Activated T-helper 1 cell treated with anti-CD3 and anti-CD28 coated beads, Interleukin-12 subunit alpha, Interleukin-12 subunit beta, Interleukin-2, Interleukin-4 antibody, amounts not matched to agents 30 ng/mL and 10 ng/mL and 1 ng/mL, durations not matched to agents 14 hours and 24 hours and 36 hours (primary cell): Measurements from ENCODE around the gene CFH. TPM values are rescaled to one million over a fixed set of nuclear protein-coding genes. Genes with fewer than 3 reads are reported as not detected.
"Not testable (repeated sequence)": the region's sequence is repeated elsewhere in the genome, so short reads cannot be mapped to it uniquely, and the experiment has no call there.

Source experiments
- DNase-seq: peaks from one replicate; pipeline ENCODE4 v3.0.0; 2021; ENCODE audit warnings: low spot score
- H3K27ac Mint-ChIP-seq: one replicate; pipeline ENCODE4 v1.8.0; 2021; ENCODE audit warnings: mild to moderate bottlenecking, mixed read lengths
- H3K27me3 Mint-ChIP-seq: one replicate; pipeline ENCODE4 v1.8.0; 2022; ENCODE audit warnings: mild to moderate bottlenecking, moderate library complexity, mixed read lengths; ENCODE audit not compliant: insufficient read depth
- H3K36me3 Mint-ChIP-seq: one replicate; pipeline ENCODE4 v1.8.0; 2021; ENCODE audit warnings: low read depth, mixed read lengths
- H3K4me1 Mint-ChIP-seq: one replicate; pipeline ENCODE4 v1.8.0; 2021; ENCODE audit warnings: low read depth, mixed read lengths
- H3K4me3 Mint-ChIP-seq: one replicate; pipeline ENCODE4 v1.8.0; 2021; ENCODE audit warnings: mild to moderate bottlenecking, moderate library complexity, mixed read lengths
- H3K9me3 Mint-ChIP-seq: one replicate; pipeline ENCODE4 v1.8.0; 2021; ENCODE audit warnings: mixed read lengths
- intact Hi-C: fragments of 100-400 bp; cut with micrococcal nuclease; formaldehyde crosslinking; loops from one replicate; pipeline ENCODE4 v1.15.1; 2024
- total RNA-seq: library from RNA; stranded (reverse); gene quantifications from 2 replicates; pipeline ENCODE4 v1.2.3, GENCODE V29; 2022

The CFH gene
- 0.42 and 0.54 TPM in 2 replicates for total RNA-seq

DNA sequence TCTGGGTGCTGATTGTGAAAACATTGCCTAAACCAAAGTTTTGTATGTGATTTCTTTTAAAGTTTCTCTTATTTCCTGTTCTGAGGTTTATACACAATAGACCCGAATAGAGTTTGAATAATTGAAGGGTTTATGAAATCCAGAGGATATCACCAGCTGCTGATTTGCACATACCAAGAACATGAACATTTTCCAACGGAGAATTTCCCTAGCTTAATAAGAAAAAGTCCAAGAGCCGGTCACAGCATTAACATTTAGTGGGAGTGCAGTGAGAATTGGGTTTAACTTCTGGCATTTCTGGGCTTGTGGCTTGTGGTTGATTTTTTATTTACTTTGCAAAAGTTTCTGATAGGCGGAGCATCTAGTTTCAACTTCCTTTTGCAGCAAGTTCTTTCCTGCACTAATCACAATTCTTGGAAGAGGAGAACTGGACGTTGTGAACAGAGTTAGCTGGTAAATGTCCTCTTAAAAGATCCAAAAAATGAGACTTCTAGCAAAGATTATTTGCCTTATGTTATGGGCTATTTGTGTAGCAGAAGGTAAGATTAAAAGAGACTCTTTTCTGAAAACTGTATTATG, at the start of gene CFH:
TSS of gene CFH (plus strand) at position 407 of the 579 bp plus-strand sequence. CDS start at position 482, 75 bp downstream.
- Mint-ChIP-seq H3K4me1 (peaks cover 23% of the 10 kb centered on the region), H3K4me3 (peak within 1 kb of the TSS; percentile 59), H3K36me3 (no peaks in the 10 kb centered on the region), H3K27ac (no peak within 1 kb of the TSS), H3K9me3 (no peaks in the 10 kb centered on the region), H3K27me3 (no peaks in the 10 kb centered on the region)
- no peak for DNase-seq
- intact Hi-C loops = no loop called here

DNA sequence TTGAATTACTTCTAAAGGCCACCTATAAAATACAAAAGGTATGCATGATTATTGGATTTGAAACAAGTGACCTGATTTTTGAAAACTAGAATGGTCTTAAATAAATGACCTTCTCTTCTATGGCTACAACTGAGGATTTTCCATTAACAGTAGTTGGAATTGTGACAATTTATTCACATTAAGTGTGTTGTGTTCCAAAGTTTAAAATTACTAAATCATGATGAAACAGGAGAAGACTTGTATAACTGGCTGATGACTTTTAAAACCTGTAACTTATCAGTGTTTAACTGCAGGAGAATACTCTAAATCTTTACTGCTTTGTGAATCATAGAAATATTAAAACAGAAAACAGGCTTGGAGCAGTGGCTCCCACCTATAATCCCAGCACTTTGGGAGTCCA, 48.2 kb upstream of the CFH start:
- no peaks in the 10 kb centered on the region for H3K36me3 Mint-ChIP-seq
- peaks cover 6% of the 10 kb centered on the region for H3K4me1 Mint-ChIP-seq
- intact Hi-C loops = no loop called here
- peaks cover 21% of the 10 kb centered on the region for H3K27me3 Mint-ChIP-seq
- H3K27ac Mint-ChIP-seq = no peak overlapping the region
- no peak for DNase-seq
- no peak overlapping the region for H3K4me3 Mint-ChIP-seq
- H3K9me3 Mint-ChIP-seq = no peaks in the 10 kb centered on the region

DNA sequence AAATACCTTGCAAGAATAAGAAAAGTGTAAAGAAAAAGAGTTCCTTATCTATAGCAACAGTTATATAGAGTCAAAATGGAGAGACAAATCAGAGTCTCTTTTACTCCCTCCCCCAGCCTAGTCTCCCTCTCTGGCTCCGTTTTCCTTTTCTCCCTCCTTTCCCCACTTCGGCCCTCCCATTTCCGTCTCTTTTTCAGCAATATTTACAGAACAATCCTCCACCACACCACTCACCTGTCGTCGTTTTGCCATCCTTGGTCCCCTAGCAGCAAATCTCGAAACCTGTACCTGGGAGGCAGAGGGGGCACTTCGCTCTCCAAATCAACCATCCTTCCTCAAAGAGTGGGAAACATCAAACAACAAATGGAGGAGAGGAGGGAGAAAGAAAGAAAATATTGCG, 43.9 kb upstream of the CFH start:
- no peaks in the 10 kb centered on the region for H3K9me3 Mint-ChIP-seq
- no peak for DNase-seq
- no peak overlapping the region for H3K27ac Mint-ChIP-seq
- H3K4me1 Mint-ChIP-seq = peaks cover 6% of the 10 kb centered on the region
- peaks cover 46% of the 10 kb centered on the region for H3K27me3 Mint-ChIP-seq
- H3K4me3 Mint-ChIP-seq = no peak overlapping the region
- no peaks in the 10 kb centered on the region for H3K36me3 Mint-ChIP-seq
- intact Hi-C loops = no loop called here

DNA sequence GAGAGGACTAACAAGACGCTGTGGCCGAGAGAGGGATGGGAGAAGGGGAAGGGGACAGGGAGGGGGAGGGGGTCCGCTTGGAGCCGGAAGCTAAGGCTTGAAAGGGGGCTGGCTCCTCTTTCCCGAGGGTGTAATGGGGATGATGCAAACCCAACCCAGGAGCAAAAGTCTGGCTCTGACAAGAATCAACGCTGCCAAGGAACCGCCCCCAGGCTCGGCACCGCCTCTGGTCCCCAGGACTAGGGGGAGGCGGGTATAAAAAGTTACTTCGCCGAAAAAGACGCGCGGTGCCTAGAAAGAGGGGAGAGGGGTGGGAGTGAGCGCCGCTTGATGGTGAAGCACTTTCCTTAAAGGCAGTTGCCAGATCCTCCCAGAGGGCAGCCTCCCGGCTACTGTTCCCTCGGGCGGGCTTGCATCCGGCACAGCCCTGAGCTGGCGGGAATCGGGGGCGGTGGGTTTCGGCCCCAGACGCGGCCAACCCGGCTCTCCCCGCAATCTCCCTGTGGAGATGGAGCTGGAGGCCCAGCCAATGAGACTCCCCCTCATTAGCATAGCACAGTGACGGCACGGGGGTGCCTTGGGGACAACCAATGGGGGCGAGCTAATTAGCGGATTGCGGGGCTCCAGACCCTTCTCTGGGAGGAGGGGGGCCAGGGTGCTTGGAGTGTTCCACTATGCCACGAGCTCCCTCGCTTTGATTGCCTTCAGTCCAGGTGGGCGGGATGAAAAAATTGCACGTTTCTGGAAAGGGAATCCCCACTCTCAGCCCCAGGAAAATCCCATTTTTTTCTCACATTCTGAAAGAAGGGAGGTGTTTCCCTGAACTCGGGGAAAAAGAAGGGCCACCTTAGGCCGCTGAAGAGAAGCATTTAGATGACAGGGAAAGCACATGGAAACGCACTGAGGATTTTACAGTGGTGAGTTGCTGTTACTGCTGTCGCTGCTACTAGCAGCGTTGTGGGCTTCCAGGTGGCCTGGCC, 43.2 kb upstream of the CFH start, which contains the start of gene KCNT2:
TSS of gene KCNT2 (minus strand) at position 51 of the 980 bp plus-strand sequence. CDS start 131 bp downstream, outside the sequence.
- Mint-ChIP-seq H3K4me1 (peaks cover 6% of the 10 kb centered on the region), H3K36me3 (no peaks in the 10 kb centered on the region), H3K27me3 (peaks cover 46% of the 10 kb centered on the region), H3K27ac (no peak within 1 kb of the TSS), H3K4me3 (peak within 1 kb of the TSS; percentile 11), H3K9me3 (no peaks in the 10 kb centered on the region)
- DNase-seq = no peak
- intact Hi-C loops = no loop called here

DNA sequence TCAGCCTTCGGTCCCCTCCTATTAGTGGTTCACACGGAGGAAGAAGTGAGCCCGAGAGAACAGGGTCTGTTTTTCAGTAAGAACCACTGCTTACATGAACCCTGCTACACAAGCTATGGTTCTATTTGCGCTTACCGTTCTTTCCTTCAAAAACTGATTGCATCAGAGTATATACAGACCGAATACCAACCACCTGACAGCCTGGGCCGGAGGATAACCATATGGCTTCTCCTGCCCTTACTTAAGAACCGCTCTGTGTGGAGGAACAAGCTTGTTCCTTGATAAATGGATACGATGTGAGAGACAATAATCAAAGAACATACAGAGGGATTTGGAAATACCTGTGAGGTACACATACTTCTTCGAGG, 42.5 kb upstream of the CFH start:
- H3K9me3 Mint-ChIP-seq = no peaks in the 10 kb centered on the region
- peaks cover 48% of the 10 kb centered on the region for H3K27me3 Mint-ChIP-seq
- intact Hi-C loops = no loop called here
- no peak overlapping the region for H3K27ac Mint-ChIP-seq
- no peak for DNase-seq
- no peaks in the 10 kb centered on the region for H3K36me3 Mint-ChIP-seq
- peaks cover 6% of the 10 kb centered on the region for H3K4me1 Mint-ChIP-seq
- H3K4me3 Mint-ChIP-seq = no peak overlapping the region

DNA sequence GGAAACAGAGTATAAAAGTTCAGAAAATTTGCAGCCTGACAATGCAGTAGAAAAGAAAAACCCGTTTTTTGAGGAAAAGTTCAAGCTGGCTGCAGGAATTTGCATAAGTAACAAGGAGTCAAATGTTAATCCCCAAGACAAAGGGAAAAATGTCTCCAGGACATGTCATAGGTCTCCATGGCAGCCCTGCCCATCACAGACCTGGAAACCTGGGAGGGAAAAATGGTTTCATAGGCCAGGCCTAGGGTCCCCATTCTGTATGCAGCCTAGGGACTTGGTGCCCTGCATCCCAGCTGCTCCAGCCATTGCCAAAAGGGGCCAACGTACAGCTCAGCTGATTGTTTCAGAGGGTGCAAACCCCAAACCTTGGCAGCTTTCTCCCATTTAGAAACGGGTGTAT, 40.0 kb upstream of the CFH start:
- no peak overlapping the region for H3K27ac Mint-ChIP-seq
- no peak for DNase-seq
- H3K4me1 Mint-ChIP-seq = peaks cover 6% of the 10 kb centered on the region
- peaks cover 42% of the 10 kb centered on the region for H3K27me3 Mint-ChIP-seq
- intact Hi-C loops = no loop called here
- no peaks in the 10 kb centered on the region for H3K36me3 Mint-ChIP-seq
- H3K4me3 Mint-ChIP-seq = no peak overlapping the region
- no peaks in the 10 kb centered on the region for H3K9me3 Mint-ChIP-seq

DNA sequence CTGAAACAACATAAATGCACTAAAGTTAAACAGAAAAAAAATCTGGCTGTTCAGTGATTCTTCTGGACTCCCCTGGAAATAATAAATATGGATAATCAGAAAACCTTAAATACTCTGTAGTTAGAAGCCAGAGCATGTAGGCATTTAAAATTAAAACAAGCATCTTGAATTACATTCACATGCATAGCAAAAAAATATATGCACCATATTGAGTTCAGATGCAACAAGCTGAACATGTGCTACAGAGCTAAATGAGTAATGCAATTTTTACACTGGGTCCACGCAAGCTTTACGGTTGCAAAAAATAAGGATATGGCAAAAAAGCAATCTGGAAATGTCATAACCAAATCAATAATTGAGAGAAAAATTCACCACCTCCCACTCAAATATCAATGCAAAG, 32.1 kb upstream of the CFH start:
- no peaks in the 10 kb centered on the region for H3K27me3 Mint-ChIP-seq
- H3K27ac Mint-ChIP-seq = no peak overlapping the region
- H3K36me3 Mint-ChIP-seq = no peaks in the 10 kb centered on the region
- intact Hi-C loops = no loop called here
- DNase-seq = no peak
- no peaks in the 10 kb centered on the region for H3K9me3 Mint-ChIP-seq
- no peaks in the 10 kb centered on the region for H3K4me1 Mint-ChIP-seq
- H3K4me3 Mint-ChIP-seq = no peak overlapping the region

DNA sequence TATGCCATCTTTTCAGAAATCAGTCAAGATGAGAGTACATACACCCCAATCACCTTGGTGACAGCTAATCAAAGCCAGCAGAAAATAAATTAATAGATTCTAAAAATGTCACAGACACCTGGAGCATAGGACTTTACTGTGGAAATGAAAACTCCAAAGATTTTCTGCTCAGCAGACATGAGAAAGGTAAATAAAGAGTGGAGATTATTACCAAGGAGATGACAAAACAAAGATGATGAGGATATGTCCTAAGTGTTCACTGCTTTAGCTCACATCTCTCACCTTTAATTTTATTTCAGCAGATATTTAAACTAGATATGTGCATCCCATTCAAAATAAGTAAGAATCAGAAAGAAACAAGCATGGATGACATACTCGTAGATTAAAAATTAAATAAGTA, 28.8 kb upstream of the CFH start:
- intact Hi-C loops = no loop called here
- no peaks in the 10 kb centered on the region for H3K27me3 Mint-ChIP-seq
- H3K9me3 Mint-ChIP-seq = no peaks in the 10 kb centered on the region
- H3K4me3 Mint-ChIP-seq = no peak overlapping the region
- no peak for DNase-seq
- no peaks in the 10 kb centered on the region for H3K36me3 Mint-ChIP-seq
- H3K27ac Mint-ChIP-seq = no peak overlapping the region
- H3K4me1 Mint-ChIP-seq = no peaks in the 10 kb centered on the region

DNA sequence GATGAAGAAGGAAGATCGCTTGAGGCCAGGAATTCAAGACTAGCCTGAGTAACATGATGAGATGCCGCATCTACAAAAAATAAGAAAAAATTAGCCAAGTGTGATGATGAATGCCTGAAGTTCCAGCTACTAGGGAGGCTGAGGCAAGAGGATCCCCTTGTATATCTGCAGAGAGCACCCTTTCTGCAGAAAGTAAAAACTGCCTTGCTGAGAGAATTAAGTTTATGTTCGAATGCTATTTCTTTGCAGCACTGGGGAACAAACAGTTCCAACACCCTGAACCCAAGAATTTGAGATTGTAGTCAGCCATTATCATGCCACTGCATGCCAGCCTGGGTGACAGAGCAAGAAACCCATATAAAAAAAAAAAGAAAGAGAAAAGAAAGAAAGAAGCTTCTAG, 23.0 kb upstream of the CFH start:
- DNase-seq = no peak
- H3K27me3 Mint-ChIP-seq = no peaks in the 10 kb centered on the region
- no peaks in the 10 kb centered on the region for H3K36me3 Mint-ChIP-seq
- no peaks in the 10 kb centered on the region for H3K4me1 Mint-ChIP-seq
- no peak overlapping the region for H3K4me3 Mint-ChIP-seq
- H3K27ac Mint-ChIP-seq = no peak overlapping the region
- intact Hi-C loops = no loop called here
- H3K9me3 Mint-ChIP-seq = no peaks in the 10 kb centered on the region

DNA sequence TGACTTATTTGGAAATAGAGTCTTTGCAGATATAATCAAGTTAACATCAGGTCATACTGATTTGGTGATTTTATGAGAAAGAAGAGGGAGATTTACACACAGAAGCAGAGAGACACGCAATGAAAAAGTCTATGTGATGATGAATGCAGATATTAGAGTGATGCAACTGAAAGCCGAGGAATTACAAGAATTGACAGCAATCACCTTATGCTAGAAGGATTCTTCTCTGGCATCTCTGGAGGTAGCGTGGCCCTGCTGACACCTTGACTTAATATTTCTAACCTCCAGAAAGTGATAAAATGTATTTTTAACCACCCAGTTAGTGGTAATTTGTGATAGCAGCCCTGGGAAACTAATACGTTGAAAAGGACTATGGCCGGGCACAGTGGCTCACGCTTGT, 14.2 kb upstream of the CFH start:
- Mint-ChIP-seq H3K36me3 (no peaks in the 10 kb centered on the region), H3K4me3 (no peak overlapping the region)
- intact Hi-C loops = no loop called here

DNA sequence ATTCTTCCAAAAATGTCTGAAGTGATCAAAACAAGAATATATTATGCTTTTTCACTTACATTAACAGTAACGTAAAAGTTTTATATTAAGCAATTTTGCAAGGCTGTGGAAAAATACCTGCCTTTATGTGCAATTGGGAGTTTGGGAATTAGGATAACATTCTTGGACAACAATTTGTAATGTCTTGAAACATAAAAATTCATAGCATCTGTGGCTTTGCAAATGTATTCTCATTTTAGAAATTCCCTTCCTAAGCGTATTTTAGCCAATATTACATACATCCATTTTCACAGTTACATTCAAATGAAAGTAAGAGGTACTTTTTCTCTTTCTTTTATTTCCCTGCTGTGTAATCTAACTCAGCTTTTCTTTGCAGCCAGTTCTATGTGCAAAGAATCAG, 13.4 kb upstream of the CFH start:
- H3K4me3 Mint-ChIP-seq = no peak overlapping the region
- DNase-seq = no peak
- peaks cover 7% of the 10 kb centered on the region for H3K27me3 Mint-ChIP-seq
- no peak overlapping the region for H3K27ac Mint-ChIP-seq
- H3K9me3 Mint-ChIP-seq = no peaks in the 10 kb centered on the region
- H3K36me3 Mint-ChIP-seq = no peaks in the 10 kb centered on the region
- intact Hi-C loops = no loop called here
- no peaks in the 10 kb centered on the region for H3K4me1 Mint-ChIP-seq

More for the DNA sequence above, 14.2 kb upstream of the CFH start:
- H3K4me1 Mint-ChIP-seq = no peaks in the 10 kb centered on the region
- no peak for DNase-seq
- no peaks in the 10 kb centered on the region for H3K9me3 Mint-ChIP-seq
- H3K27ac Mint-ChIP-seq = no peak overlapping the region
- H3K27me3 Mint-ChIP-seq = peaks cover 3% of the 10 kb centered on the region

DNA sequence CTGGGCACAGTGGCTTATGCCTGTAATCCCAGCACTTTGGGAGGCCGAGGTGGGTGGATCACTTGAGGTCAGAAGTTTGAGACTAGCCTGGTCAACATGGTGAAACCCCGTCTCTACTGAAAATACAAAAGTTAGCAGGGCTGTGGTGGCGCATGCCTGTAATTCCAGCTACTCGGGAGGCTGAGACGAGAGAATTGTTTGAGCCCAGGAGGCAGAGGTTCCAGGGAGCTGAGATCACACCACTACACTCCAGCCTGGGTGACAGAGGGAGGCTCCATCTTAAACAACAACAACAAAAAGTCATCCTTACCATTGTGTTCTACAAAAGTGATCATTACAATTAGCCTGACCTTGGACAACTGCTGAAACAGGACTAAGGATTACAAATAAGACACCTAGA, 12.6 kb upstream of the CFH start:
- H3K36me3 Mint-ChIP-seq, H3K4me3 Mint-ChIP-seq, H3K27me3 Mint-ChIP-seq, H3K4me1 Mint-ChIP-seq, intact Hi-C loops, H3K9me3 Mint-ChIP-seq, DNase-seq, H3K27ac Mint-ChIP-seq: not testable (repeated sequence)

DNA sequence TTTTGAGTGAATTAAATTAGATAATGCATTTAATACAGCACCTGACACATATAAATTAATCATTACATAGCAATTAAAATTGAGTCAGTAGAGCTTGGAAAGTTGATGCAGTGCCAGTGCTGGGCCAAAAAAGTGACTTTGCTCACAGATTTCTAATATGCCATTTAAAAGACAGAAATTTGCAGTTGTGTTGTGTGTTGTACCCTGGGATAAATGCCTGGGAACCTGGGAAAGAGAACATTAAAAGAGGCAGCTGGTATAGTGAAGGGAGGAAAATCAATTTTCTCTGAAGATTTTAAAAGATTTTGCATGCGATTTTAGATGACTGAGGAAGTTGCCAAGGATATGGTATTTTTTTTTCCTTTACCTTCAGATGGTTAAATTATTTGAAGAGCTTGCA, 10.9 kb upstream of the CFH start:
- Mint-ChIP-seq H3K27me3 (peaks cover 12% of the 10 kb centered on the region), H3K9me3 (no peaks in the 10 kb centered on the region), H3K27ac (no peak overlapping the region), H3K4me1 (no peaks in the 10 kb centered on the region), H3K36me3 (no peaks in the 10 kb centered on the region), H3K4me3 (no peak overlapping the region)
- no peak for DNase-seq
- intact Hi-C loops = no loop called here
